ENCODE data around the gene BICD1. TPM values are rescaled to one million over a fixed set of nuclear protein-coding genes. Genes with fewer than 3 reads are reported as not detected.

Gene BICD1
- total RNA-seq, 1 experiment from 2014 or later, result 45.6 TPM

DNA sequence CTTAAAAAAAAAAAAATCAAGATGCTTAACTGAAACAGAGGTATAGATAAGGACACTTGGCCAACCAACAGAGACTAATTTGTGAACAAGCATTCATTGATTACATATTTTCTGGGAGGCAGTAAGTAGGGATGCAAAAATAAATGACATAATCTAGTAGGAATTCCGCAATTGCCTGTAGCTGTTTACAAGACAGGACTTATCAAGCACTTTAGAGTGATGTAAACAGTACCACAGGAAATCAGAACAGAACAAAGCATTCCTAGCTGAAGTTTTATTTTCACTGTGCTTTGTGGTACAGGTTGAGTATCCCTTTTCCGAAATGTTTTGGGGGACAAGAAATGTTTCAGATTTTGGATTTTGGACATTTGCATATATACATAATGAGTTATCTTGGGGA lies 224.5 kb downstream of the BICD1 start:
- Mint-ChIP-seq H3K9me3 (ENCODE audit: low read depth, unreplicated experiment) (no peaks in the 10 kb centered on the region), H3K4me3 (ENCODE audit: low read depth, unreplicated experiment) (no peak overlapping the region), H3K36me3 (ENCODE audit: insufficient read depth, unreplicated experiment) (no peaks in the 10 kb centered on the region), H3K27ac (ENCODE audit: unreplicated experiment) (no peak overlapping the region), H3K4me1 (ENCODE audit: low read depth, unreplicated experiment) (no peaks in the 10 kb centered on the region), H3K27me3 (ENCODE audit: unreplicated experiment) (no peaks in the 10 kb centered on the region)
- intact Hi-C loops (cut with micrococcal nuclease; ENCODE audit: unreplicated experiment), result no loop called here
- BruUV-seq (replicated peaks), result no TSS peak
- CTCF ChIA-PET, result no interaction called here
- TF ChIP-seq CTCF (IDR thresholded peaks at IDR 0.05; ENCODE audit: unreplicated experiment), result no peak
- DNase-seq, result no peak

- Mint-ChIP-seq H3K36me3 (ENCODE audit: insufficient read depth, unreplicated experiment) (no peaks in the 10 kb centered on the region), H3K4me1 (ENCODE audit: low read depth, unreplicated experiment) (no peaks in the 10 kb centered on the region), H3K9me3 (ENCODE audit: low read depth, unreplicated experiment) (no peaks in the 10 kb centered on the region), H3K27me3 (ENCODE audit: unreplicated experiment) (no peaks in the 10 kb centered on the region), H3K27ac (ENCODE audit: unreplicated experiment) (no peak overlapping the region), H3K4me3 (ENCODE audit: low read depth, unreplicated experiment) (no peak overlapping the region)
- intact Hi-C loops (cut with micrococcal nuclease; ENCODE audit: unreplicated experiment), result no loop called here
- DNase-seq, result no peak
- no peak for TF ChIP-seq CTCF (IDR thresholded peaks at IDR 0.05; ENCODE audit: unreplicated experiment)
- BruUV-seq (replicated peaks), result no TSS peak
- CTCF ChIA-PET, result no interaction called here
These were observed 225.8 kb downstream of the BICD1 start for GRCh38 chr12:32332446-32332845.

DNA sequence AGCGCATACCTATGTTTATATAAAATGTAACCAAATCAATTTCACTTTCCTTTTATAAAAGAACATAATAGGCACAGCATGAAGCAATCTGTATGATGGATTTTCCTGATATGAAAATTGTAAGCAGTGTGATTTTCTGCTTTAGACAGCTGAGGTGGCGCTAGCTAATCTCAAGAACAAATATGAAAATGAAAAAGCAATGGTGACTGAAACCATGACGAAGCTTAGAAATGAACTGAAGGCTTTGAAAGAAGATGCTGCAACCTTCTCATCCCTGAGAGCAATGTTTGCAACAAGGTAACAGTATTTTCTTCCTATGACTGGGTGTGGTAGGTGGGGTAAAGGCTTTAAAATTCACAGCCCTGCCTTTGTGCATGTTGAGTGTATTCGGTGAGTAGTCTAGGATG lies 227.7 kb downstream of the BICD1 start:
- no peak overlapping the region for H3K4me3 Mint-ChIP-seq (ENCODE audit: low read depth, unreplicated experiment)
- TF ChIP-seq CTCF (IDR thresholded peaks at IDR 0.05; ENCODE audit: unreplicated experiment), result no peak
- H3K27ac Mint-ChIP-seq (ENCODE audit: unreplicated experiment), result no peak overlapping the region
- H3K27me3 Mint-ChIP-seq (ENCODE audit: unreplicated experiment), result no peaks in the 10 kb centered on the region
- intact Hi-C loops (cut with micrococcal nuclease; ENCODE audit: unreplicated experiment), result no loop called here
- no peak for DNase-seq
- CTCF ChIA-PET, result no interaction called here
- no TSS peak for BruUV-seq (replicated peaks)
- peaks cover 3% of the 10 kb centered on the region for H3K36me3 Mint-ChIP-seq (ENCODE audit: insufficient read depth, unreplicated experiment)
- H3K4me1 Mint-ChIP-seq (ENCODE audit: low read depth, unreplicated experiment), result no peaks in the 10 kb centered on the region
- H3K9me3 Mint-ChIP-seq (ENCODE audit: low read depth, unreplicated experiment), result no peaks in the 10 kb centered on the region

- CTCF ChIA-PET, result no interaction called here
These were observed 229.6 kb downstream of the BICD1 start for GRCh38 chr12:32336261-32336660.

More at GRCh38 chr12:32336261-32336660, 229.6 kb downstream of the BICD1 start:
- no peaks in the 10 kb centered on the region for H3K9me3 Mint-ChIP-seq (ENCODE audit: low read depth, unreplicated experiment)
- no TSS peak for BruUV-seq (replicated peaks)
- no peak overlapping the region for H3K4me3 Mint-ChIP-seq (ENCODE audit: low read depth, unreplicated experiment)
- H3K36me3 Mint-ChIP-seq (ENCODE audit: insufficient read depth, unreplicated experiment), result peaks cover 3% of the 10 kb centered on the region
- H3K27me3 Mint-ChIP-seq (ENCODE audit: unreplicated experiment), result no peaks in the 10 kb centered on the region
- H3K4me1 Mint-ChIP-seq (ENCODE audit: low read depth, unreplicated experiment), result peaks cover 7% of the 10 kb centered on the region
- H3K27ac Mint-ChIP-seq (ENCODE audit: unreplicated experiment), result no peak overlapping the region
- TF ChIP-seq CTCF (IDR thresholded peaks at IDR 0.05; ENCODE audit: unreplicated experiment), result no peak
- intact Hi-C loops (cut with micrococcal nuclease; ENCODE audit: unreplicated experiment), result no loop called here
- DNase-seq, result no peak
